Esophagus muscularis mucosa (tissue), 4 donors: Measurements from ENCODE around the gene COX6B1. TPM values are rescaled to one million over a fixed set of nuclear protein-coding genes. Genes with fewer than 3 reads are reported as not detected.
A peak's percentile ranks its signal among the peaks of the same experiment; 100 is the strongest.

Experiments
- DNase-seq: peaks from one replicate; pipeline ENCODE4 v3.0.0-alpha.2; 2017; ENCODE audit errors: extremely low spot score
- H3K27ac ChIP-seq, 4 donors: fragments of 200-600 bp; sonication (generic); replicated peaks in 1 of 4; 1 replicate in 3 of 4; 2 replicates in 1 of 4; pipeline ENCODE4 v1.5.1; 2016 to 2019; ENCODE audit warnings: mild to moderate bottlenecking in 1 of 4
- H3K27me3 ChIP-seq, 4 donors: fragments of 200-600 bp; sonication (generic); one replicate each; pipeline versions ENCODE4 v1.5.1 to v1.6.0; 2016 to 2019
- H3K36me3 ChIP-seq, 4 donors: fragments of 200-600 bp; sonication (generic); one replicate each; pipeline ENCODE4 v1.5.1; 2016 to 2019
- H3K4me1 ChIP-seq, 4 donors: fragments of 200-600 bp; sonication (generic); one replicate each; pipeline ENCODE4 v1.5.1; 2016 to 2019
- H3K4me3 ChIP-seq, 4 donors: fragments of 200-600 bp; sonication (generic); 1 replicate in 2 of 4; 2 replicates in 2 of 4; pipeline ENCODE4 v1.5.1; 2016 to 2019; ENCODE audit warnings: mild to moderate bottlenecking in 4 of 4, moderate library complexity in 1 of 4
- H3K9me3 ChIP-seq, 4 donors: fragments of 200-600 bp; sonication (generic); 1 replicate in 3 of 4; 2 replicates in 1 of 4; pipeline ENCODE4 v1.5.1; 2016 to 2019
- EP300 ChIP-seq: sonication (generic); formaldehyde crosslinking; IDR thresholded peaks from one replicate; pipeline ENCODE4 v1.6.1; 2017; ENCODE audit warnings: antibody characterized with exemption
- POLR2A ChIP-seq: fragments of 450-650 bp; IDR thresholded peaks from one replicate; pipeline ENCODE4 v1.6.1; 2017; ENCODE audit warnings: antibody characterized with exemption, moderate library complexity, mild to moderate bottlenecking, low read depth
- POLR2AphosphoS5 ChIP-seq, 2 donors: sonication (generic); formaldehyde crosslinking; IDR thresholded peaks; one replicate each; pipeline ENCODE4 v1.6.1; 2017; ENCODE audit warnings: antibody characterized with exemption in 2 of 2
- WGBS: methylation state at CpG from one replicate; pipeline ENCODE4 v1.1.5; 2018; 5-methylcytosine and 5-hydroxymethylcytosine counted together
- intact Hi-C: fragments of 100-400 bp; cut with DNase I; formaldehyde crosslinking; loops from one replicate; pipeline ENCODE4 v1.15.1; 2023
- total RNA-seq, 4 donors: library from RNA; depleted of rRNA; stranded (reverse); fragments of >200 nt; gene quantifications; one replicate each; pipeline versions ENCODE4 v1.1.0 to v1.2.1, GENCODE V29; 2016
- TF ChIP-seq, protein P1 (sequence below), 3 experiments: fragments of 200-600 bp in 2 of 3; fragments of 450-650 bp in 1 of 3; sonication (generic) in 2 of 3; IDR thresholded peaks; one replicate each; pipeline ENCODE4 v1.5.1; 2017 to 2019; ENCODE audit warnings: antibody characterized with exemption in 3 of 3, mild to moderate bottlenecking in 2 of 3, moderate library complexity in 1 of 3

Gene COX6B1
- total RNA-seq, 4 donors from 2014 or later: 205 to 508 (median 313) TPM

DNA sequence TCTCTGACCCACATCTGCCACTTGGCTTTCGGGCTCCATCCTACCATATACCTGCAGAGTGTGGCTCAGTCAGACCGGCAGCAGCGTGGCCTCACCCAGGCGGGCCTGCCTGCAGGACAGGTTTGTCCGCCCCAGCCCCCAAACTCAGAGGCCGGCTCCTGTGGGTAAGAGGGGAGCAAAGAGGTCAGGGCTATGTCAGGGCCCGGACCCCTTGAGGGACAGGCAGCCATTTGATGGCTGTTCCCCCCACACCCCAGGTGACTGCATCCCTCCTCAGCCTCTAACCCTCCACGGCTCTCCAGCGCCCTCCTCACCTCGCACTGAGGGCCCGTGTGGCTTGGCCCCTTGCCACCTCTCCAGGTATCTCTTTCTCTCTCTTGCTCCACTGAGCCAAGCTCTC, 43.9 kb downstream of the COX6B1 start:
- WGBS: 76% methylated on average over 11 of the region's 11 CpGs
- H3K27ac ChIP-seq: no peak overlapping the region
- no peak for DNase-seq
- no peaks in the 10 kb centered on the region for H3K9me3 ChIP-seq
- H3K4me1 ChIP-seq: no peaks in the 10 kb centered on the region
- intact Hi-C loops: loop anchor here (5.0 kb wide), 2 partner anchors 130 to 240 kb away; no protein-coding TSS in a partner anchor
- no peaks in the 10 kb centered on the region for H3K36me3 ChIP-seq
- H3K27me3 ChIP-seq: peaks cover 0 to 10% (median 0%) of the 10 kb centered on the region in 4 donors
- TF ChIP-seq POLR2AphosphoS5 (IDR thresholded peaks at IDR 0.05) (no peak), EP300 (no peak), POLR2A (no peak)
- TF ChIP-seq, protein P1, sequence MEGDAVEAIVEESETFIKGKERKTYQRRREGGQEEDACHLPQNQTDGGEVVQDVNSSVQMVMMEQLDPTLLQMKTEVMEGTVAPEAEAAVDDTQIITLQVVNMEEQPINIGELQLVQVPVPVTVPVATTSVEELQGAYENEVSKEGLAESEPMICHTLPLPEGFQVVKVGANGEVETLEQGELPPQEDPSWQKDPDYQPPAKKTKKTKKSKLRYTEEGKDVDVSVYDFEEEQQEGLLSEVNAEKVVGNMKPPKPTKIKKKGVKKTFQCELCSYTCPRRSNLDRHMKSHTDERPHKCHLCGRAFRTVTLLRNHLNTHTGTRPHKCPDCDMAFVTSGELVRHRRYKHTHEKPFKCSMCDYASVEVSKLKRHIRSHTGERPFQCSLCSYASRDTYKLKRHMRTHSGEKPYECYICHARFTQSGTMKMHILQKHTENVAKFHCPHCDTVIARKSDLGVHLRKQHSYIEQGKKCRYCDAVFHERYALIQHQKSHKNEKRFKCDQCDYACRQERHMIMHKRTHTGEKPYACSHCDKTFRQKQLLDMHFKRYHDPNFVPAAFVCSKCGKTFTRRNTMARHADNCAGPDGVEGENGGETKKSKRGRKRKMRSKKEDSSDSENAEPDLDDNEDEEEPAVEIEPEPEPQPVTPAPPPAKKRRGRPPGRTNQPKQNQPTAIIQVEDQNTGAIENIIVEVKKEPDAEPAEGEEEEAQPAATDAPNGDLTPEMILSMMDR (IDR thresholded peaks at IDR 0.05): no peak
- H3K4me3 ChIP-seq: no peak overlapping the region

DNA sequence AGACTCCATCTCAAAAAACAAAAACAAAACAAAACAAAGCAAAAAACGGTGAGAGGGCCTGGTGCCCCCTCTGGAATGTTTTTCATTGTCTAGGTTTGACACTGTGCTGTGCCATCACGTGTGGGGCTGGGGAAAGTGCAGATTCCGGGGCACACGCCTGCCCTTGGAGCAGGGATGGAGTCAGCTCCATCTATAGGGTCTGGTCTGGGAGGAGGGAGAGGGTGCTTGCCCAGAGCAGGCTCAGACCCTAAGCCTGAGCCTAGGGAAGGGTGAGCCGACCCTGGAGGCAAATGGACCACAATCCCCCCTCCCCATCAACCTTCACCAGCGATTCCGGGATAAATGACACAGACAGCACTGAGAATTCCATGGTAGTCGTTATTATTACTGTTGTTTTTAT, 45.3 kb downstream of the COX6B1 start:
- Histone ChIP-seq H3K4me3 (no peak overlapping the region), H3K9me3 (no peaks in the 10 kb centered on the region), H3K27ac (no peak overlapping the region), H3K36me3 (no peaks in the 10 kb centered on the region), H3K27me3 (peaks cover 0 to 6% (median 0%) of the 10 kb centered on the region in 4 donors), H3K4me1 (no peaks in the 10 kb centered on the region)
- no peak for TF ChIP-seq POLR2A
- TF ChIP-seq EP300: no peak
- TF ChIP-seq POLR2AphosphoS5 (IDR thresholded peaks at IDR 0.05): no peak
- TF ChIP-seq, protein P1 (IDR thresholded peaks at IDR 0.05): no peak
- no peak for DNase-seq
- 12% methylated on average over 8 of the region's 8 CpGs for WGBS
- intact Hi-C loops: loop anchor here (5.0 kb wide), 2 partner anchors 129 to 239 kb away; no protein-coding TSS in a partner anchor

DNA sequence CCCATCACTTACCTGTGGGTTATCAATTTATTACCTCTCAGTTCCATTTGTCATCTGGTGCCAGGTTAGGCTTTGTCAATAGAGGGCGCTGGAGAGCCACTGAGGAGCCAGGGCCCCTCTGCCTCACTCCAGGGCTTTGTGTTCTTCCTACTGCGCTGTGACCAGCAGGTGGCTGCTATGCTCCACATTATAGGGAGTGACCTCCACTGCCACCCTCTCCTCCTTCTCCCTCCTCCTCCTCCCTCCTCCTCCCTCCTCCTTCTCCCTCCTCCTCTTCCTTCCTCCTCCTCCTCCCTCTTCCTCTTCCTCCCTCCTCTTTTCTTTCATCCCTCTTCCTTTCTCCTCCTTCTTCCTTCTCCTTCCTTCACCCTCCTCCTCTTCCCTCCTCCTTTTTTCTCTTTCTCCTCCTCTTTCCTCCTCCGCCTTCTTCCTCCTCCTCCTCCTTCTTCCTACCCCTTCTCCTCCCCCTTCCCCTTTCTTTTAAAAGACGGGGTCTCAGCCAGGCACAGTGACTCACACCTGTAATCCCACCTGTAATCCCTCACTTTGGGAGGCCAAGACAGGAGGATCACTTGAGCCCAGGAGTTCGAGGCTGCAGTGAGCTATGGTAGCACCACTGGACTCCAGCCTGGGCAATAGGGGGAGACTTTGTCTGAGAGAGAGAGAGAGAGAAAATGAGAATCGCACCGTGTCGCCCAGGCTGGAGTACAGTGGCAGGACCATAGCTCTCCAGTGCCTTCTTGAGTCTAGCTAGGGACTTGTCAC, 45.9 kb downstream of the COX6B1 start:
- Histone ChIP-seq H3K9me3 (no peaks in the 10 kb centered on the region), H3K4me1 (no peaks in the 10 kb centered on the region), H3K4me3 (no peak overlapping the region), H3K27me3 (peaks cover 0 to 3% (median 0%) of the 10 kb centered on the region in 4 donors), H3K36me3 (no peaks in the 10 kb centered on the region), H3K27ac (no peak overlapping the region)
- 28% methylated on average over 8 of the region's 8 CpGs for WGBS
- intact Hi-C loops: loop anchor here (5.0 kb wide), 2 partner anchors 128 to 238 kb away; no protein-coding TSS in a partner anchor
- TF ChIP-seq POLR2AphosphoS5 (IDR thresholded peaks at IDR 0.05) (peak; percentile 46 to 69), POLR2A (no peak)
- TF ChIP-seq, protein P1 (IDR thresholded peaks at IDR 0.05): peak; percentile 94 to 99 (median 99)
- peak; percentile 95 for DNase-seq

DNA sequence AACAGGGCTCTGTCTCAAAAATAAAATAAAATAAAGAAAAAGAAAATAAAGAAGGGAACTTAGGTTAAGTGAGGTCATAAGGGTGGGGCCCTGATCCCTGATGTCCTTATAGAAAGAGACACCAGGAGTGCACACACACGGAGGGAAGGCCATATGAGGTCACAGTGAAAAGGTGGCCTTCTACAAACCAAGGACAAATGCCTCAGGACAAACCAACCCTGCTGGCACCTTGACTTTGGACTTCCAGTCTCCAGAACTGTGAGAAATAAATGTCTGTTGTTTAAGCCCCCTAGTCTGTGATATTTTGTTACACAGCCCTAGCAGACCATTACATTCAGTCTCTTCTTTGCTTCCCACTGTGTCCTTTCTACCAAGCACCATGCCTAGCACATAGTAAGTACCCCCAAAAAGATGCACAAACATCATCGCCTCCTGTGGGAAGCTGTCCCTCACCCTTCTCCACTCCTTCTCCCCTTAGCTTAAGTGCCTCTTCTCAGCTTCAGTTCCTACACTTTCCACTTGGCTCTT, 47.8 kb downstream of the COX6B1 start:
- intact Hi-C loops: loop anchor here (1.0 kb wide), 1 partner anchor 20 kb away; no protein-coding TSS in a partner anchor
- H3K4me1 ChIP-seq: no peaks in the 10 kb centered on the region
- TF ChIP-seq POLR2A (no peak), EP300 (no peak), POLR2AphosphoS5 (IDR thresholded peaks at IDR 0.05) (no peak)
- TF ChIP-seq, protein P1 (IDR thresholded peaks at IDR 0.05): no peak
- no peaks in the 10 kb centered on the region for H3K27me3 ChIP-seq
- 78% methylated on average over 2 of the region's 2 CpGs for WGBS
- H3K27ac ChIP-seq: no peak overlapping the region
- H3K36me3 ChIP-seq: no peaks in the 10 kb centered on the region
- no peaks in the 10 kb centered on the region for H3K9me3 ChIP-seq
- DNase-seq: no peak
- H3K4me3 ChIP-seq: no peak overlapping the region
